ENCODE data around the gene ETS1.
A peak's percentile ranks its signal among the peaks of the same experiment; 100 is the strongest.

Gene ETS1

GRCh38 chr11:128515826-128516778 is 71.3 kb downstream of the ETS1 start:
- peak in 1 of 5 donors; percentile 4 for DNase-seq

- peak in 1 of 5 donors; percentile 17 for DNase-seq
Observed at GRCh38 chr11:128515086-128515485, 72.3 kb downstream of the ETS1 start.

- DNase-seq = peak in 1 of 5 donors; percentile 8
Observed at GRCh38 chr11:128513915-128514681, 73.3 kb downstream of the ETS1 start.

GRCh38 chr11:128512474-128512996 is 74.8 kb downstream of the ETS1 start:
- peak in 2 of 5 donors; percentile 50 to 60 for DNase-seq

- DNase-seq = no peak
Observed at GRCh38 chr11:128511712-128512111, 75.6 kb downstream of the ETS1 start.

- DNase-seq = no peak
Observed at GRCh38 chr11:128509621-128510389, 77.6 kb downstream of the ETS1 start.

DNA sequence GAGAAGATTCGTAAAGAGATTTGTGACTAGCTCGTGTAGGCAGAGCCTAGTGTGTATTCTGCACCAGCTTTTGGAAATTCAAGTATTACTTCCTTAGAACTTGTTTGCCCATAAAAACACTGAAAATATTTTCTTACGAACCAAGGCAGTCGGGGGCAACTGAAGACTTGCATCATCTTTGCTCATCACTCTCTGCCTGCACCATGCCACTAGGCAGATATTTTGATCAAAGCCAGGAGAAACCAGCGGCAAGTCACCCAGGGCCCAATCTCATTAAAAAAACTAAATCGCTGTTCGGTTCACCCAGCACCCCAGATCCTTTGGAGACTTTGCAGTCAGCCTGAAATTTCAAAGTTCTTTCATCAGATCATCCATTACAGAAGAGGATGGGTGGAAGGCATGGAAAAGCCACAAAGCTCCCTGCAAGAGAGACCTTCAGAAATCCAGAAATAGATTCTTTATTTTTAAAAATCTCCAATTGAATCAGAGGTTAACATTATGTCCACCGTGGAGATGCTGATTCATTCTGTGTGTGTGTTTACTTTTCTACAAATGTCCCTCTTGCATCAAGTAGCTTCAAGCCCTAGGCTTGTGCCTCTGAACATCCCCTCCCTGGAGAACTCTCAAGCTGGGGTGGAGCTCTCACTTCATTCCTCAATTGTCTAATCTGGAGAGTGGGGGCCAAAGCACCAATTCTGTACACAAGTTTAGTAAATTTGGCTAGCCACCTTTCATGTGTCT is 78.4 kb downstream of the ETS1 start:
- DNase-seq = no peak

- no peak for DNase-seq
Observed at GRCh38 chr11:128507936-128508335, 79.4 kb downstream of the ETS1 start.

DNA sequence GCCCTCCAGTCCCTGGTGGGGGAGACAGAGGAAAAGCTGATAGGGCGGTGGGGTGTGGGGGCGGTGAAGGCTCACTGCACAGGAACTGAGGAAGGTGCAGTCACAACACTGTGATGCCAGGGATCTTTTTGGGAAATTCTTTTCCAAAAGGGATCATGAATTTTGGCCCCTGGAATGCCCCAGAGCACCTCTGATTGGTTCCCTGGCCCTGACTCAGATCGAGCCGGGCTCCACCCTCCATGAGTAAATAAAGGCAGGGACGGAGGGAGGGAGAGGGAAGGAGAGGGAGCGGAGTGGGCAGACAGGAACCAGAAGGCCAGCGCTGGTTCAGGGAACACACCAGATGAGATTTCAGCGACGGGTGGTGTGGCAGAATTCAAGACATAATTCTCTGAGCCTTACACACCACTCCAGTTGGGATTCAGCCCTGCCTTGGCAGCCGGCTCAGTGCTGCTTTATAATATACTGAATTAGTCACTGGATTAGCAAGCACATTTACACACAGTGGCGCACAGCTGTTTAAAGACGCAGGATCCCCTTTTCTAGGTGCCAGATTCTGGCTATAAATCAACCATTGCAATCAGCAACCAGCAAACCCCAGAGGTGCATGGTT is 80.3 kb downstream of the ETS1 start:
- DNase-seq = peak in 1 of 5 donors; percentile 49

DNA sequence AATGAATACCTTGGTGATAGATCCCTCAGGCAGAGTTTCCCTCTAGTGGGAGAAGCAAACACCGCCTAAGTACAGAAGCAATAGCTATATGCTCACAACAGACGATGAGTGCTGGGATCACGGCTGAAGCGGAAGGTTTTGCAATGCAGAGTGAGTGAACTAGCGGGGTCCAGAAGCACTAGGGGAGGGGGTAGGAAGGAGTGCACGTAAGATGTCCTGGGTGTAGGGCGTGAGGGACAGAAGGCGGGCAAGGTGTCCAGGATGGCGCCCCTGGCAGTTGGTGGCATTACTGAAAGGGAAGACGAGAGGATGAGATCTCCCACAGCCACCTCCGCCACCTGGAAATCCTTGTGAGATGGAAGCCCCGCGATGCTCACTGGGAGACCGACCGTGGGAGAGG is 81.0 kb downstream of the ETS1 start:
- DNase-seq = no peak

DNA sequence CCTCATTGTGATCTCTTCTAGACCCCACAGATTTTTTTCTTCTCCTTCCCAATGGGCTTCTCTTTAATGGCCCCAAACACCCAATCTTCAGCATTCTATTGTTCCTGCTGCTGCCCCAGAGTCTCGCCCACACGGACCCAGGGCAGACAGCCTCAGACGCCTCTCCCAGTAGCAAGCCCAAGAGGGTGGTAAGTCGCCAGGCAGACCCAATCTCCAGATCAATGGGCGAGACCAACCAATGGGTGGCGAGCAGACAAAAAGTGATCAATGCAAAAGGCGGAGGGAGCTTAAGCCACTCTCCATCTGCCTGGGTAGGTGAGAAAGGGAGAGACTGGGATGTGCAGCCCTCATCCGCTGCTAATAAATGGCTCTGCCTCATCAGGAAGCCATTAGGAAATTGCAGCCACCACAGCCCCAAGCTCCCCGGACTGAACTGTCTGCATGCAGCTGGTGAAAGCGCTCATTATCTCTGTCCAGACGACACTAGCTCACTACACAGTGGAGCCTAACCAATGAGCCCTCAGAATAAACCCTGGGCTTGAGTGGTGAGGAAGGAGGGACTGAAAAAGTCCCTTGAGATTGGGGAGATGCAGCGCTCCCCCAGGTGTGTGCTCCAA is 81.8 kb downstream of the ETS1 start:
- DNase-seq = no peak

- no peak for DNase-seq
Observed at GRCh38 chr11:128504486-128504885, 82.9 kb downstream of the ETS1 start.

GRCh38 chr11:128503245-128503991 is 83.9 kb downstream of the ETS1 start:
- no peak for DNase-seq

- DNase-seq = no peak
Observed at GRCh38 chr11:128502726-128503125, 84.6 kb downstream of the ETS1 start.

DNA sequence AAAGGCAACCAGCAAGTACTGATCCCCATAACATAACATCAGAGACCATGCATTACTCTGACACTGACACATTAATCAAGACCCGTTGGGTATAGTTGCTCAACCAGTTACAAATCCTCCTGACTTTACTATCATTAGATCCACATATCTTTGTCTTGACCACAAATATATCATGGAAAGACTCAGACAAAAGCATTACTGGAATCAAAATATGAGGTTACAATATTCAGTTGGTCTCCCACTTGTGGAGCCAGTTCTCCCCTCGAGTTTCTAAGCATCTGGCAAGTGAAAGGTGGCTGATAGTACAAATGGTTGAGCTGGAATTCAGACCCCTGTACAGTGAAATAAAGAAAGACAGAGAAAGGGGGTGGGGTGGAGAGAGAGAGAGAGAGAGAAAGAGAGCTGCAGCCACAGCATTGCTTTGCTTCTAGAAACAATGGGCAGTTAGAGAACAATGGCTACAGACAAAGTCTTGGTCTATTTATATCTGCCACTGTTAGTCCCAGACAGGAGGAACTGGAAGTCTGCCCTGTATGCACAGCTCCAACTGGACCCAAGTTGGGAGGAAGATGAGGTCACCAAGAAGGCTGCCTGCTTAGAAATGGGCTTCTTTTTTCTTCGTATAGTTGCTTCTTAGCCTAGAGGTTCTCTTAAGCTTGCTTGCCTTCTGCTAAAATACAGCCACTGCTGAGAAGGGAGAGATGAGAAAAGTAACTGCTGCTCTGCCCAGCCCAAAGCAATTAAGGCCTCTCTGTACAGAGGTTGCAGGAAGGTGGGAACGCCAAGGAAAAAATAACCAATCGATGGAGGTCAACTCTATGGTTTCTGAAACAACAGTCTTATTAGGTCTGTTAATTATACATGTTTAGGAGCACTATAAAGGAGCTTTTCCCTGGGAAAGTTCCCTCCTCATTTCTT is 85.5 kb downstream of the ETS1 start:
- no peak for DNase-seq

DNA sequence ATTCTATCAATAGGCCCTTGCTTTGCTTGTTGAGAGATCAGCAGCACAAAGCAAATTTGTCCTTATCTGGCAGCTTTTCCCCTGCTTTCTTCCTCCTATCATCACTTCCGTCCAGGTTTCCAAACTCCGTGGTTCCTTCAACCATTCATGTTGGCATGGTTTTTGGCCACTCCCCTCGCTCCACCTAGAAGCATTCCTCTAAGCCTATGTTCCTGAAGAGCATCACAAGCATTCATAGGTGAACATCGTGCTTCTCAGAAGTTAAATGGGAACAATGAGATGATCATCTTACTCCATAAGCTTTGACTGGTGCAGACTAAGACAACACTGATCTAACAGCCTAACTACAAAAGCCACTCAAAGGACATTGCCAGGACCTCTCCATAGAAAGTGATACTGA is 86.3 kb downstream of the ETS1 start:
- DNase-seq = no peak

GRCh38 chr11:128500493-128500892 is 86.9 kb downstream of the ETS1 start:
- DNase-seq = no peak

GRCh38 chr11:128499613-128500253 is 87.6 kb downstream of the ETS1 start:
- no peak for DNase-seq

Measured in T-helper 1 cell (primary cell).